Tibial nerve (tissue), 4 donors: ENCODE data around the gene TAOK3. TPM values are rescaled to one million over a fixed set of nuclear protein-coding genes. Genes with fewer than 3 reads are reported as not detected.
"Not testable (repeated sequence)": the region's sequence is repeated elsewhere in the genome, so short reads cannot be mapped to it uniquely, and the experiment has no call there.

Source experiments
- DNase-seq, 2 donors: peaks; one replicate each; pipeline ENCODE4 v3.0.0-alpha.2; 2019; ENCODE audit warnings: low spot score in 2 of 2
- H3K27ac ChIP-seq, 4 donors: fragments of 200-600 bp; sonication (generic) in 3 of 4; one replicate each; pipeline ENCODE4 v1.5.1; 2017 to 2019; ENCODE audit warnings: mild to moderate bottlenecking in 1 of 4
- H3K27me3 ChIP-seq, 2 donors: fragments of 200-600 bp; sonication (generic) in 1 of 2; one replicate each; pipeline versions ENCODE4 v1.5.1 to v1.6.0; 2017 to 2019
- H3K36me3 ChIP-seq, 3 donors: fragments of 200-600 bp; sonication (generic); one replicate each; pipeline ENCODE4 v1.5.1; 2018 to 2019
- H3K4me1 ChIP-seq, 4 donors: fragments of 200-600 bp; sonication (generic) in 3 of 4; one replicate each; pipeline ENCODE4 v1.5.1; 2017 to 2019
- H3K4me3 ChIP-seq, 4 donors: fragments of 200-600 bp; sonication (generic) in 3 of 4; one replicate each; pipeline ENCODE4 v1.5.1; 2017 to 2019; ENCODE audit warnings: mild to moderate bottlenecking in 1 of 4, moderate library complexity in 1 of 4
- H3K9me3 ChIP-seq, 4 donors: fragments of 200-600 bp; sonication (generic) in 3 of 4; one replicate each; pipeline ENCODE4 v1.5.1; 2017 to 2019
- EP300 ChIP-seq, 2 donors: sonication (generic); formaldehyde crosslinking; IDR thresholded peaks; one replicate each; pipeline ENCODE4 v1.6.1; 2017; ENCODE audit warnings: antibody characterized with exemption in 2 of 2, mild to moderate bottlenecking in 1 of 2
- POLR2A ChIP-seq, 2 donors: fragments of 450-650 bp; IDR thresholded peaks; one replicate each; pipeline ENCODE4 v1.6.1; 2017; ENCODE audit warnings: antibody characterized with exemption in 2 of 2, mild to moderate bottlenecking in 2 of 2, moderate library complexity in 2 of 2
- WGBS, 2 donors: methylation state at CpG; one replicate each; pipeline ENCODE4 v1.1.5; 2018; 5-methylcytosine and 5-hydroxymethylcytosine counted together
- total RNA-seq, 4 donors: library from RNA; depleted of rRNA; stranded (reverse); fragments of >200 nt; gene quantifications; one replicate each; pipeline ENCODE4 v1.1.0, GENCODE V29; 2016
- TF ChIP-seq, protein P1 (sequence below), 5 experiments: fragments of 200-600 bp in 3 of 5; fragments of 450-650 bp in 2 of 5; sonication (generic) in 3 of 5; IDR thresholded peaks; one replicate each; pipeline ENCODE4 v1.5.1; 2016 to 2019; ENCODE audit warnings: antibody characterized with exemption in 5 of 5, mild to moderate bottlenecking in 3 of 5, moderate library complexity in 2 of 5

Gene TAOK3
- total RNA-seq, 4 donors from 2014 or later = 43.7 to 99.0 (median 59.6) TPM

DNA sequence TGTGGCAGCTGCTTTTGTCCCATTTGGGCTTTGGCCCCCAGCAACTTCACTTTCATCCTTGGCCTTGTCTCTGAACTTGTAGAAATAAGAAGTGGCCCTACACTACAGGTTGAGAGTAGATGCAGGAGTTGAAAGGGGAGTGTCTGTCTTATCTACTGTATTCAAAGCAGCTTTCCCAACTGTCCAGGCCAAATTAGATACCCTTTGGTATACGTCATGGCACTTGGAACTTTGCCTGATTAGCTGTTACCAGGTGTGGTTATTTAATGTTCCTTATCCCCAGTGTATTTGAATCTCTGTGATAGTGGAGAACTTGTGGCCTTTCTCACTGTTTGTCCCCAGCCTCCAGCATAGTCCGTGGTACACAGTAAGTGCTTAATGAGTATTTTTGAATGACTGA is 37.1 kb upstream of the TAOK3 start:
- WGBS, 2 donors = 89 to 97% methylated on average over 2 of the region's 2 CpGs
- no peak overlapping the region for H3K27ac ChIP-seq
- H3K27me3 ChIP-seq = no peaks in the 10 kb centered on the region
- no peak overlapping the region for H3K4me3 ChIP-seq
- TF ChIP-seq, protein P1, sequence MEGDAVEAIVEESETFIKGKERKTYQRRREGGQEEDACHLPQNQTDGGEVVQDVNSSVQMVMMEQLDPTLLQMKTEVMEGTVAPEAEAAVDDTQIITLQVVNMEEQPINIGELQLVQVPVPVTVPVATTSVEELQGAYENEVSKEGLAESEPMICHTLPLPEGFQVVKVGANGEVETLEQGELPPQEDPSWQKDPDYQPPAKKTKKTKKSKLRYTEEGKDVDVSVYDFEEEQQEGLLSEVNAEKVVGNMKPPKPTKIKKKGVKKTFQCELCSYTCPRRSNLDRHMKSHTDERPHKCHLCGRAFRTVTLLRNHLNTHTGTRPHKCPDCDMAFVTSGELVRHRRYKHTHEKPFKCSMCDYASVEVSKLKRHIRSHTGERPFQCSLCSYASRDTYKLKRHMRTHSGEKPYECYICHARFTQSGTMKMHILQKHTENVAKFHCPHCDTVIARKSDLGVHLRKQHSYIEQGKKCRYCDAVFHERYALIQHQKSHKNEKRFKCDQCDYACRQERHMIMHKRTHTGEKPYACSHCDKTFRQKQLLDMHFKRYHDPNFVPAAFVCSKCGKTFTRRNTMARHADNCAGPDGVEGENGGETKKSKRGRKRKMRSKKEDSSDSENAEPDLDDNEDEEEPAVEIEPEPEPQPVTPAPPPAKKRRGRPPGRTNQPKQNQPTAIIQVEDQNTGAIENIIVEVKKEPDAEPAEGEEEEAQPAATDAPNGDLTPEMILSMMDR (IDR thresholded peaks at IDR 0.05) = no peak
- TF ChIP-seq POLR2A (IDR thresholded peaks at IDR 0.05) (no peak), EP300 (IDR thresholded peaks at IDR 0.05) (no peak)
- peaks cover 0 to 90% (median 21%) of the 10 kb centered on the region in 3 donors for H3K36me3 ChIP-seq
- peaks cover 0 to 2% (median 0%) of the 10 kb centered on the region in 4 donors for H3K4me1 ChIP-seq
- no peaks in the 10 kb centered on the region for H3K9me3 ChIP-seq
- DNase-seq = no peak

DNA sequence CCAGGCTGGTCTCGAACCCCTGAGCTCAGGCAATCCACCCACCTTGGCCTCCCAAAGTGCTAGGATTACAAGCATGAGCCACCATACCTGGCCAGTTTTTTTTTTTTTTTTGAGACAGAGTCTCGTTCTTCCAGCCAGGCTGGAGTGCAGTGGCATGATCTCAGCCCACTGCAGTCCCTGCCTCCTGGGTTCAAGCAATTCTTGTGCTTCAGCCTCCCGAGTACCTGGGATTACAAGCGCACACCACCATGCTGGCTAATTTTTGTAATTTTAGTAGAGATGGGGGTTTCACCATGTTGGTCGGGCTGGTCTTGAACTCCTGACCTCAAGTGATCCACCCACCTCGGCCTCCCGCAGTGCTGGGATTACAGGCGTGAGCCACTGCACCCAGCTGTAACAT is 35.5 kb upstream of the TAOK3 start:
- H3K4me3 ChIP-seq, H3K27ac ChIP-seq, H3K4me1 ChIP-seq, H3K27me3 ChIP-seq, H3K9me3 ChIP-seq, DNase-seq: not testable (repeated sequence)
- WGBS, 2 donors = 90 to 93% methylated on average over 8 of the region's 8 CpGs
- peaks cover 0 to 86% (median 22%) of the 10 kb centered on the region in 3 donors for H3K36me3 ChIP-seq

DNA sequence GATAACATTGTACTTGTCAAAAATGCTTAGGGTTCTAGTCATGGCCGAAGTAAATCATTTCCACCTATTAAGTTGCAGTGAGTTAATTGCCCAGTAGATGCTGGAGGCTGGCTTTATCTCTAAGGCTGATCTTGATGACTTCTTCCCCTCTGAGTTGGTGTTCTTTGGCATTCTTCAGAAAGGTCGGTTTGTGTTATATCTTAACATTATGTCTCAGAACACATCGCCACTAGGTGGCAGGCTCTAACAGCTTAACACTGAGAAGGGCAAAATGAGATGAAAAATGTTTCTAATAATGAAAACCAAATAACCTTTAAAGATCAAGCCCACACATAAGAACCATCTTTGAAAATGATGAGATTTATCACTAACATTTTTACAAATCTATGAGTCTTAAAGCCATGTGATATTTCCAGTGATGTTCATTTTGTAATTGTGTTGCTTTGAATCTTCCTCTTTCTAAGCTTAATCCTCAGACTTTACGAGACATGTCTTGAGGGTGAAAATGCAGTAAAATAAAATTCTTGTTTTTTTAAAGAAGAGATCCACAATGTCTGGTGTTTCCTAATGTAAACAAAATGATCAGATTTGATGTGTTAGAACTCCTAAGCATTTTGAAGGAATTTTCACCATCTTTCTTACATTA is 32.3 kb upstream of the TAOK3 start:
- WGBS, 2 donors = 38 to 40% methylated on average over 4 of the region's 4 CpGs
- Histone ChIP-seq H3K27me3 (no peaks in the 10 kb centered on the region), H3K4me3 (no peak overlapping the region), H3K4me1 (peaks cover 0 to 11% (median 2%) of the 10 kb centered on the region in 4 donors), H3K36me3 (peaks cover 2 to 84% (median 8%) of the 10 kb centered on the region in 3 donors), H3K9me3 (no peaks in the 10 kb centered on the region), H3K27ac (no peak overlapping the region)
- DNase-seq = peak; percentile 48 to 87
- TF ChIP-seq, protein P1 (IDR thresholded peaks at IDR 0.05) = peak; percentile 58 to 74 (median 62)
- TF ChIP-seq EP300 (IDR thresholded peaks at IDR 0.05) = no peak
- no peak for TF ChIP-seq POLR2A (IDR thresholded peaks at IDR 0.05)

DNA sequence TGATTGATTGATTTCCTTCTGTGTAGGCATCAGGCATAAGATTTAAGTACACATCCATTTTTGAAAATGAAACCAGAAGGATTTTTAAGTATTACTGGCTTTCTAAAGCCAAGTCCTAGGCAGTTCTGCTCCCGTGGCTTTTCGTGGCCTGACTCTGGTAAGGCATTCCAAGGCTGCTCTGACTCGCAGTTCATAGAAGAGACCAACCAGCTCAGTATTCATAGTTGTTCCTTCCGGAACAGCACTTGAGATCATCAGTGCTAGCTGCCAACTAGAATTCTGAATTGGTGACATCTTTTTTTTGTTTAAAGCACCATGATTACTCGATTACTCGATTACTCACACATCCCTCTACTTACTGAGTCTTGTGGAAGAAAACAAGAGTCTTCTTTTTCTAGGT is 29.5 kb upstream of the TAOK3 start:
- peak overlapping the region in 1 of 4 donors; percentile 48 for H3K27ac ChIP-seq
- TF ChIP-seq POLR2A (IDR thresholded peaks at IDR 0.05) (no peak), EP300 (IDR thresholded peaks at IDR 0.05) (no peak)
- TF ChIP-seq, protein P1 (IDR thresholded peaks at IDR 0.05) = no peak
- 44 to 62% methylated on average over 6 of the region's 6 CpGs for WGBS, 2 donors
- no peaks in the 10 kb centered on the region for H3K9me3 ChIP-seq
- H3K4me1 ChIP-seq = peaks cover 0 to 33% (median 6%) of the 10 kb centered on the region in 4 donors
- DNase-seq = no peak
- peaks cover 2 to 74% (median 15%) of the 10 kb centered on the region in 3 donors for H3K36me3 ChIP-seq
- H3K4me3 ChIP-seq = no peak overlapping the region
- no peaks in the 10 kb centered on the region for H3K27me3 ChIP-seq

DNA sequence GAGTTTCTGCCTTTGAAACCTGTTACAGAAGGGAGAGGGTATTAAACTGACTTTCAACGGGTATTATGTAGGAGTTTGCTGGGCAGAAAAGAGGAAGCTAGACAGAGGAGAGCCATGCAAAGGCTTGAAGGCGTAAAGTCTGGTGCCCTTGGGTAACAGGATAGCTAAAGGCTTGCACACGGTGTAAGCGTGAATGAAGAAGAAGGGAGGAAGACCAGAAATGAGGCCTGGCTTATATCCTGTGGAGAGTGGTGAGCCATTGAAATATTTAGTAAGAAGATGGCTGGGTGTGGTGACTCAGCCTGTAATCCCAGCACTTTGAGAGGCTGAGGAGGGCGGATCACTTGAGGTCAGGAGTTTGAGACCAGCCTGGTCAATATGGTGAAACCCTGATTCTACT is 26.2 kb upstream of the TAOK3 start:
- H3K4me3 ChIP-seq = no peak overlapping the region
- TF ChIP-seq, protein P1 (IDR thresholded peaks at IDR 0.05) = no peak
- no peak for TF ChIP-seq EP300 (IDR thresholded peaks at IDR 0.05)
- no peak for TF ChIP-seq POLR2A (IDR thresholded peaks at IDR 0.05)
- 89 to 94% methylated on average over 5 of the region's 5 CpGs for WGBS, 2 donors
- peaks cover 0 to 33% (median 6%) of the 10 kb centered on the region in 4 donors for H3K4me1 ChIP-seq
- no peak for DNase-seq
- no peaks in the 10 kb centered on the region for H3K9me3 ChIP-seq
- H3K27ac ChIP-seq = no peak overlapping the region
- H3K36me3 ChIP-seq = peaks cover 2 to 83% (median 14%) of the 10 kb centered on the region in 3 donors
- H3K27me3 ChIP-seq = no peaks in the 10 kb centered on the region
